Measurements from ENCODE around the gene MT3.

MT3 gene

DNA sequence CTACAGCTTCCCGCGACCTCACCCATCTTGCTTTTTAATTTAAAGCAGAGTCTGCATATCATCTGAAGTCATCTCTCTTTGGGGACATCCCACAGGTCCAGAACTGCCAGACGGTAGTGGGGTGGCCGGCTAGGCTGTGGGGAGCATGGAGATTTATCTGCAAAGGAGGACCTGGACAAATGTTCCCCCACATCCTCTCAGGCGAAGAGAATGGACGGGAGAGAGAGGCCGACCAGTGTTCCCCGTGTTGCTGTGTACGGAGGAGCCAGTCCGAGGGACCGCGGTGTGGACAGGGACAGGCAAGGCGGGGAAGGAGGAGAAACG, 42.5 kb downstream of the MT3 start:
- DNase-seq, result no peak

DNA sequence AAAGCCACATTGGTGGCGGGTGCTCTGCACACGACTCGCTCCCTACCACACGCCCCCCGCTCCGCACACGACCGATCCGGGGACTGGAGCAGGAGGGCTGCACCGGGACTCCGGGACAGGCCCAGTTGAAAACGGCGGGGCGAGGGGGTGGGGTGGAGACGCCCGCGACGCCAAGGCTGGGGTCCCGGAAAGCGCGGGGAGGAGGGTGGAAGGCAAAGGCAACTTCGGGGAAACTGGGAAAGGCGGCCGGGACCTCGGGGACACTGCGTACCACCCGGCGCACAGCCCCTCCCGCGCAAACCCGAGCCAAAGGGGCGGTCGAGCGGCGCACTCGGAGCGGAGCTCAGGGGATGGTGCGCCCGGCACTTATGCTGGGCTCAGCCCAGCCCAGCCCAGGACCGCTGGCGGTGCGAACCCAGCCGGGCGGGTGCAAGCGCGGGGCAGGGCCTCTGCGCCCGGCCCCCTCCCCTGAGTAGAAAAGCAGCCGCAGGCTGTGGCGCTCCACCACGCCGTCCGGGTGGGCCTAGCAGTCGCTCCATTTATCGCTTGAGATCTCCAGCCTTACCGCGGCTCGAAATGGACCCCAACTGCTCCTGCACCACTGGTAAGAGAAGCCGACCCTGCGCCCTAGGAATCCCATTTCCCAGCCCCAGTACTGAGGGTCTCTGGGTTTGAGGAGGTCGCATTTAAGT, 43.0 kb downstream of the MT3 start, which contains the start of gene MT1M:
Gene MT1M, plus strand, starts transcription at position 504 of the 692 bp plus-strand sequence. Its CDS starts 73 bp downstream, at position 577.
- no peak for DNase-seq

DNA sequence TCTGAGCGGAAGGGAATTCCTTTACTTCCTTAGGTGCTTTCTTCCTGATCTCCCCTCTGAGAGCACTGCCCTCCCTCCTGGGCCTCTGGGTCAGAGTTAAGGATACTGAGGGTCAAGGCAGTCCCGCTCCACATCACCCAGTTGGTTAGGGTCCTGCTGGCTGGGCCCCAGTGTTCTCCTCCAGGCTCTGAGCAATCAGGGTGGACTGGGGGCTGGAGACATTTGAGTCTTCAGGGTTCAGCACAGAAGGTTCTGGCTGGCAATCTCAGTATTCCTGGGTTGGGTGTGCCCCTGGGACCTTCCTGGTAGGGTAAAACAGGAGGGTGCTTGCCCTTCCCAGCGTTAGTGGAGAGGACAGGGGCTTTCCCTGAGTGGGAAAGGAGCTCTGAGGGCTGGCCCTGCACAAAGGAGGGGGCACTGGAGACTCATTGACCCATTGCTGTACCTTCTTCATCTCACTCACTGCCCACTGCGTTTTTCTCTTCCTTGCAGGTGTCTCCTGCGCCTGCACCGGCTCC, 43.6 kb downstream of the MT3 start:
- DNase-seq, result no peak

DNA sequence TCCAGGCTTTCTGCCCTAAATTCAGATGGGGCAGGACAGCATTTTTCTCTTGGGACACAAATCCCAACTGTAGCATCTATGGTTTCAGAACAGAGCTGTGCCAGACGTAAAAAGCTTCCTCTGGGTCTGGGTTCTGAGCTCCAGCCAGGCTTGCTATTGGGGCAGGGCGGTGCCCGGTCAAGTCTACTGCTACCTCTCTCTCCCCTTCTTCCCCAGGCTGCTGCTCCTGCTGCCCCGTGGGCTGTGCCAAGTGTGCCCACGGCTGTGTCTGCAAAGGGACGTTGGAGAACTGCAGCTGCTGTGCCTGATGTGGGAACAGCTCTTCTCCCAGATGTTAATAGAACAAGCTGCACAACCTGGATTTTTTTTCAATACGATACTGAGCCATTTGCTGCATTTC, 44.2 kb downstream of the MT3 start:
- DNase-seq, result no peak

DNA sequence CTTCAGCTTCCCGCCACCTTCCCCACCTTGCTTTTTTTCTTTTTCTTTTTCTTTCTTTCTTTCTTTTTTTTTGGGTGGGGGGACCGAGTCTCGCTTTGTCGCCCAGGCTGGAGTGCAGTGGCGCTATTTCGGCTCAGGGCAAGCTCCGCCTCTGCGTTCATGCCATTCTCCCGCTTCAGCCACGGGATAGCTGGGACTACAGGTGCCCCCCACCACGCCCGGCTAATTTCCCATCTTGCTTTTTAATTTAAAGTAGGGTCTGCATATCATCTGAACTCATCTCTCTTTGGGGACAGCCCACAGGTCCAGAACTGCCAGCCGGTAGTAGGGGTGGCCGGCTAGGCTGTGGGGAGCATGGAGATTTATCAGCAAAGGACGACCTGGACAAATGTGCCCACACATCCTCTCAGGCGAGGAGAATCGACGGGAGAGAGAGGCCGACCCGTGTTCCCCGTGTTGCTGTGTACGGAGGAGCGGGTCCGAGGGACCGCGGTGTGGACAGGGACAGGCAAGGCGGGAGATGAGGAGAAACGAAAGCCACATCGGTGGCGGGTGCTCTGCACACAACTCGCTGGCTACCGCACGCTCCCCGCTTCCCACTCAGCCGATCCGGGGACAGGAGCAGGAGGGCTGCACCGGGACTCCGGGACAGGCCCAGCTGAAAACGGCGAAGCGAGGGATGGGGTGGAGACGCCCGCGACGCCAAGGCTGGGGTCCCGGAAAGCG, 45.5 kb downstream of the MT3 start:
- DNase-seq, result no peak

DNA sequence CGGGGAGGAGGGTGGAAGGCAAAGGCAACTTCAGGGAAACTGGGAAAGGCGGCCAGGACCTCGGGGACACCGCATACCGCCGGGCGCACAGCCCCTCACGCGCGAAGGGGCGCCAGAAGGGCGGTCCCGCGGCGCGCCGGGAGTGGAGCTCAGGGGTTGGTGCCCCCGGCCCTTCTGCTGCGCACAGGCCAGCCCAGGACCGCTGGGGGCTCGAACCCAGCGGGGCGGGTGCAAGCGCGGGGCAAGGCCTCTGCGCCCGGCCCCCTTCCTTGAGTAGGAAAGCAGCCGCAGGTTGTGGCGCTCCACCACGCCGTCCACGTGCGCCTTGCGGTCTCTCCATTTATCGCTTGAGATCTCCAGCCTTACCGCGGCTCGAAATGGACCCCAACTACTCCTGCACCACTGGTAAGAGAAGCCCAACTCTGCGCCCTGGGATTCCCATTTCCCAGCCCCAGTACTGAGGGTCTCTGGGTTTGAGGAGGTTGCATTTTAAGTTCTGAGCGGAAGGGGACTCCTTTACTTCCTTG, 46.2 kb downstream of the MT3 start:
- no peak for DNase-seq

DNA sequence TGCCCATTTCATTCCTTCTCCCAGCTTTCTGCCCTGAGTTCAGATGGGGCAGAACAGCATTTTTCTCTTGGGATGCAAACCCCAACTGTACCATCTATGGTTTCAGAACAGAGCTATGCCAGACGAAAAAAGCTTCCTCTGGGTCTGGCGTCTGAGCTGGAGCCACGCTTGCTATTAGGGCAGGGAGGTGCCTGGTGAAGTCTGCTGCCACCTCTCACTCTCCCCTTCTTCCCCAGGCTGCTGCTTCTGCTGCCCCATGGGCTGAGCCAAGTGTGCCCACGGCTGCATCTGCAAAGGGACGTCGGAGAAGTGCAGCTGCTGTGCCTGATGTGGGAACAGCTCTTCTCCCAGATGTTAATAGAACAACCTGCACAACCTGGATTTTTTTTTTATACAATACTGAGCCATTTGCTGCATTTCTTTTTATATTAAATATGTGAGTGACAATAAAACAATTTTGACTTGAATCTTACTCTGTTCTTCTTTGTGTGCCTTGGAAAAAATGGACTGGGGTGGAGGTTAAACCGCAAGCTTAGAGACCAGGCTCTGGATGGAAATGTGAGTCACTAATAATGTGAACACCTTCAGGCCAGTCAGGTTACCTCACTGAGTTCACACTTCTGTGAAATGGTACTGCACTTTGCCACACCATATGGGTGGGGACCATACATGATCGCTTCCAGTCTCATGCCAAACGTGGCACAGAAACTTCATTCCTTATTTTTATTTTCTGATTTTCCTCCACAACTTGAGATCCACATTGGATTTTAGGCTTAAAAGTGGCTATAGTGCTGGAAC, 47.5 kb downstream of the MT3 start:
- DNase-seq, result no peak

DNA sequence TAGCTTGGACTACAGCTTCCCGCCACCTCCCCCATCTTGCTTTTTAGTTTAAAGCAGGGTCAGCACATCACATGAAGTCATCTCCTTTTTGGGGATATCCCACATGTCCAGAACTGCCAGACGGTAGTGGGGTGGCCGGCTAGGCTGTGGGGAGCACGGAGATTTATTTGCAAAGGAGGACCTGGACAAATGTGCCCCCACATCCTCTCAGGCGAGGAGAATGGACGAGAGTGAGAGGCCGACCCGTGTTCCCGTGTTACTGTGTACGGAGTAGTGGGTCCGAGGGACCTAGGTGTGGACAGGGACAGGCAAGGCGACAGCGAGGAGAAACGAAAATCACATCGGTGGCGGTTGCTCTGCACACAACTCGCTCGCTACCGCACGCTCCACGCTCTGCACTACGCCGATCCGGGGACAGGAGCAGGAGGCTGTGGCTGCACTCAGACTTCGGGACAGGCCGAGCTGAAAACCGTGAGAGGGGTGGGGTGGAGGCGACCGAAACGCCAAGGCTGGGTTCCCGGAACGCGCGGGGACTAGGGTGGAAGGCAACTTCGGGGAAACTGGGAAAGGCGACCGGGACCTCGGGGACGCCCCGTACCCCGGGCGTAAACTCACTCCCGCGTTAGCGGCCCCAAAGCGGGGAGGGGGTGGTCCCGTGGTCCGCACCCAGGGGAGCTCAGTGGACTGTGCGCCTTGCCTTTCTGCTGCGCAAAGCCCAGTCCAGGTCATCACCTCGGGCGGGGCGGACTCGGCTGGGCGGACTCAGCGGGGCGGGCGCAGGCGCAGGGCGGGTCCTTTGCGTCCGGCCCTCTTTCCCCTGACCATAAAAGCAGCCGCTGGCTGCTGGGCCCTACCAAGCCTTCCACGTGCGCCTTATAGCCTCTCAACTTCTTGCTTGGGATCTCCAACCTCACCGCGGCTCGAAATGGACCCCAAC, 48.8 kb downstream of the MT3 start, which contains the start of gene MT1A:
Gene MT1A, plus strand, starts transcription at position 853 of the 937 bp plus-strand sequence. Its CDS starts 73 bp downstream, at position 926.
- no peak for DNase-seq

DNA sequence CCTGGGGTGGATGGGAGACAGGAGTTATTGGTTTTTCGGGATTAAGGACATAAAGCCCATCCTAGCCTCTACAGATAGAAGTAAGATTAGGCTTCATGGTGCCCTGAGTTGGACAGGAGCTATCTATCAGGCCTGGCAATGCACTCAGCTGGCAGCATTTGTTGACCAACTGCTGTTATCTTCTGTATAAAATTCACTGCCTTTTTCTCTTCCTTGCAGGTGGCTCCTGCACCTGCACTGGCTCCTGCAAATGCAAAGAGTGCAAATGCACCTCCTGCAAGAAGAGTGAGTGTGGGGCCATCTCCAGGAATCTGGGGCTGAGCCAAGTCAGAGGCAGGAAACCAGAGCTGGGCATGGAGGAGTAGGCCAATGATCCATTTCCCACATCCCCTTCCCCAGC, 49.7 kb downstream of the MT3 start:
- no peak for DNase-seq

DNA sequence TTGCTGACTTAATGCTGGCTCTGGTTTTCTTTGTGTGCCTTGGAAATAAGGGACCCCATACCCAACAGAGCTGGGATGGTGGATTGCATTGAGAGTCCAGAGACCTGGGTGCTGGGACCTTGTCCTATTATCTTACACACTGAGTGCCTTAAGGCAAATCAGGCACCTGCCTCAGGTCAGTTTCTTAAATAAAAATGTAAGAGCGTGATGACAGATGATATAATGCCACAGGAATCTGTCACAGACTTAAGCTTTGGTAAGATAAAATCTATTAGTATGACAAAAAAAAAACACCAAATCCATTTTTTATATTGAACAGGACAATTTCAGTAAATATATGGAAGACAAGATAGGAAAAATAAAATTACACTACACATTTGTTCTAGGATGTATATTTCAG, 50.7 kb downstream of the MT3 start:
- no peak for DNase-seq
